Activated CD4-positive, alpha-beta T cell treated with anti-CD3 and anti-CD28 coated beads, Interleukin-2, Interleukin-4, amounts not matched to agents 100 ng/mL and 50 ng/mL, durations not matched to agents 16 hours and 8 hours (primary cell): Measurements from ENCODE around the gene SH3D19.
"Not testable (repeated sequence)": the region's sequence is repeated elsewhere in the genome, so short reads cannot be mapped to it uniquely, and the experiment has no call there.

Experiments used
- DNase-seq: peaks from one replicate; pipeline ENCODE4 v3.0.0-alpha.2; 2020; ENCODE audit warnings: low spot score

SH3D19 gene

GRCh38 chr4:151267822-151268535, 57.4 kb downstream of the SH3D19 start:
- DNase-seq: no peak

GRCh38 chr4:151267104-151267503, 58.3 kb downstream of the SH3D19 start:
- no peak for DNase-seq

DNA sequence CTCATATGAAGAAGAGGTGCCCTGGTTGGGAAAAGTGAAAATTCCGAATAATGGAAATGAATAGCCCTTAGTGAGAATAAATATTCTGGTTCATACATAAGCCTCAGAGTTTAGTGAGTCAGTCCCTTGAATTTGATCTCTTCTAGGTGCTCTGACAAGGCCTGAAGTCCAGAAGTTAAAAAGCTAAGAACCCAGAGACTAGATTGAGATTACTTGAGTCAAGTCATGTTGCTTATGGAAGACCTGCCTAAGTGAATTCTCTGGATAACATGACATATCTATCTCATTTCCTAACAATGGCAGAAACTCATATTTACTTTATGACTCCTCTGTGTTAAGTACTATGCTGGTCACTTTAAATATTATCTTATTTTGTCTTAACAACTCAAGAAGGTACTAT, 58.9 kb downstream of the SH3D19 start:
- no peak for DNase-seq

DNA sequence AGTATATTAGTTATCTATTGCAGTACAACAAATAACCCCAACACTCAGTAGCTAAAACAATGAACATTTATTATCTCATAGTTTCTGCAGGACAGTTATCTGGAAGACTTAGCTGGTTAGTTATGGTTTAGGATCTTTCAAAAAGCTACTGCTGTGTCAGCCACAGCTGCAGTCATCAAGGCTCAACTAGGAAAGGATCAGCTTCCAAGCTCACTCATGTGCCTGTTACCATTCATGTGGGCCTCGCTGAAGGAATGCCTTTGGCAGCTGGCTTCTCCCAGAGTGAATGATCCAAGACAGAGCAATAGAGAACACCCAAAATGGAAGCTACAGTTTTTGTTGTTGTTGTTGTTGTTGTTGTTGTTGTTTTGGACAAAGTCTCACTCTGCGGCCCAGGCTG, 62.0 kb downstream of the SH3D19 start:
- DNase-seq: no peak

DNA sequence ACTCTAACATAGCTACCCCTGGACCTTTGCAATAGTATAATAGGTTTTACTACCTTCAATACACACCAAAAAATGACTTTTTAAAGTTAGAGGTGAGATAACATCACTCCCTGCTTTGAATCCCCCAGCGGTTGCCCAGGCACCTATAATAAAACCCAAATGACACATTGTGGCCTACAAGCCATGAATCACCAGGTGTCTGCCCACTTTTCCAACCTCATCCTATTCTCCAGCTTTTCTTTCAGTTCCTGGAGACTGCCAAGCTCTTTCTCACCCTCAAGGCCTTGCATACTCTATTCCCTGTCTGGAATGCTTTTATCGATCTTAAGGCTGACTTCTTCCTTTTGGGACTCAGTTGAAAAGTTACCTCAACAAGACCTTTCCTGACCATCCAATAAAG, 64.9 kb downstream of the SH3D19 start:
- DNase-seq: no peak

GRCh38 chr4:151259752-151260151, 65.7 kb downstream of the SH3D19 start:
- no peak for DNase-seq

DNA sequence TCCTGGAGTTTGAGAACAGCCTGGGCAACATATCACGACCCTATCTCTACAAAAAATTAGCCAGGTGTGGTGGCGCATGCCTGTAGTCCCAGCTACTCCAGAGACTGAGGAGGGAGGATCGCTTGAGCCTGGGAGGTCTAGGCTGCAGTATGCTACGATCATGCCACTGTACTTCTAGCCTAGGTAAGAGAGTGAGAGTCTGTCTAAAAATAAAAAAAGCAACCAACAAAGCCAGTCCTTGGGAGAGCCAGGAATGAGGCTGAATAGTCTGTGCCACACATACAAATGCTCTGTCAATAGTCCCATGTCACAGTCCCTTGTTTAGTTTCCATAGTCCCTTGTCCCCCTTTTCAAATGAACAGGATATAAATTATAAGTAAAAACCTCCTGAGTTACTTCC, 67.7 kb downstream of the SH3D19 start:
- DNase-seq: no peak

DNA sequence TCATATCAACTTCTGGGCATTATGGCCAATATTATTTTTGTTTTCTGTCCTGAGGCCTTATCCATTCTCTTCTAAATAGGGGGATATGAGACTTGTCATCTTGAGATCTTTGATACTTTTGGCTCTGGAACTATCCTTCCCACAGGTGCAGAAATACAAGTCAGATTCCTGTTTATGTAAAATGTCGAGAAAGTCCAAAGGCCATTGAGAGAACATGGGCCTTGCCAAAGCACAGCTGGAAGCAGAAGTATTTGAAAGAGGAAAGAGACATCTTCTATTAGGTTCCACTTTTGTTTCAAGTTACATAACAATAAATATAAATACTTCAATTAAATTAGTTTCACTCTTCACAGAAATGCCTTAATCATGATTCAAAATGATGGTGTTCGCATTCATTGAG, 69.3 kb downstream of the SH3D19 start:
- DNase-seq: no peak

DNA sequence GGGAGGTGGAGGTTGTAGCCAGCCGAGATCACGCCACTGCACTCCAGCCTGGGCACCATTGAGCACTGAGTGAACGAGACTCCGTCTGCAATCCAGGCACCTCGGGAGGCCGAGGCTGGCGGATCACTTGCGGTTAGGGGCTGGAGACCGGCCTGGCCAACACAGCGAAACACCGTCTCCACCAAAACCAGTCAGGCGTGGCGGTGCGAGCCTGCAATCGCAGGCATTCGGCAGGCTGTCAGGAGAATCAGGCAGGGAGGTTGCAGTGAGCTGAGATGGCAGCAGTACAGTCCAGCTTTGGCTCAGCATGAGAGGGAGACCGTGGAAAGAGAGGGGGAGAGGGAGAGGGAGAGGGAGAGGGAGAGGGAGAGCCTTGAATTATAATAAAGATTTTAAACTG, 69.7 kb downstream of the SH3D19 start:
- DNase-seq: not testable (repeated sequence)

- not testable (repeated sequence) for DNase-seq
Measured at GRCh38 chr4:151255226-151255625, 70.2 kb downstream of the SH3D19 start.

DNA sequence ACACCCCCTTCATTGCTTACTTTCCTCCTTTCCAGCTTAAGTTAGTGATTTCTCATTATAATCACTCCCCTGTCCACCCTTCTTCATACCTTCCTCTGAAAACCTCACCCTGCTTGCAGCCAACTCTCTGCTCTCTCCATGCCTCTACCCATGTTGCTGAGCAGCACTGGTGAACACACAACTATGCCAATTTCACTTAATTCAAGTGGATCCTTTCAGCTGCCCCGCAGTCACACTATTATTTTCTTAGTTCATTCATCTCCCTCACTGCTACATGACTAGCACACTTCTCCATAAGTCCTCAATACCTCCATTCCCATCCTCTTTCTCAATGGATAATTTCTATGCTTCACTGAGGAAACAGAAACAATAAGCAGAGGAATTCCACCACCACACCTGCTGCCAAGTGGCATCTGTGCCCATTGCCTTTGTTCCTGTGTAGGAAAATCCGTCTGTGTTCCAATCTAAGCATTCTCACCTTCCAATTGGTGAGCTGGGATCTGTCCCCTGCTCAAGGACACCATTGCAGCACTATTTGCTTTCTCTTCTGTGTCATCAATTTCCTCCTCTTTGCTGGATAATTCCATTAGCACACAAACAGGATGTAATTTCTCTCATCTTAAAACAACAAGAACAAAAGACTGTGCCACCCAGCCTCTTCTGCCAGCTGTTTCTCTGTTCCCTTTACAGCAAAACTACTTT, 73.7 kb downstream of the SH3D19 start:
- DNase-seq: no peak

- DNase-seq: no peak
Measured at GRCh38 chr4:151250706-151251105, 74.7 kb downstream of the SH3D19 start.

DNA sequence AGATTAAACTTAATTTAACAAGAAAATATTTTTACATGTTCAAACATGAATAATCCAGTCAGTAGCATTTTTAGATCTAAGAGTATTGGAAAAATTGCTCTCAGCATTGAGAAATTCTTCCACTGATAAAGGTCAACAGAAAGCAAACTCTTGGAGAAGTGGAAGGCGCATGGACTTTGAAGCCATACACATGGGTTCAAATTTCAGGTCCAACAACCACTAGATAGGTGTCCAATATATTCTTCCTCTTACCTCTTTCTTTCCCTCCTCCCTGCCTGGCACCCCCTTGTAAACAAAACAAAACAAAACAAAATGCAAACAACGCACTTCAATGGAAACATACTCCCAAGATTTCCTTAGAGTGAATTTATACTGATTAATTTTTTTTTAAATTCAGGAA, 76.9 kb downstream of the SH3D19 start:
- no peak for DNase-seq

GRCh38 chr4:151247395-151247794, 78.0 kb downstream of the SH3D19 start:
- no peak for DNase-seq

DNA sequence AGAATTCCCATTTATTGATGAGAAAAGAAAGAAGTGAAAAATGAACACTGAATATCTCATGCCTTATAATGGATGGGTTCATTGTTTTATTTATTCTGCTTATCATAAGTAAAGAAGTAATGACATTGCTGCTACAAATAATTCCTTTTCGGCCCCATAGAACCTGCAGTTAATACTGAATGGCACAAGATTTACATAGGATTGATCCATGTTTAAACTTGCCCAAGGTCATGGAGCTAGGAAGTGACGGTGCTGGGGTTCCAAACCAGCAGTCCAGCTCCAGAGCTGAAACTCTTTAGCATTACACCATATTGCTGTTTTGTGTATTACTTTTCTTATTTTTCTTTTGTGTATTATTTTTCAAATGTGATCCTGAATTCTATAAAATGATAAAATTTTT, 78.7 kb downstream of the SH3D19 start:
- DNase-seq: no peak

DNA sequence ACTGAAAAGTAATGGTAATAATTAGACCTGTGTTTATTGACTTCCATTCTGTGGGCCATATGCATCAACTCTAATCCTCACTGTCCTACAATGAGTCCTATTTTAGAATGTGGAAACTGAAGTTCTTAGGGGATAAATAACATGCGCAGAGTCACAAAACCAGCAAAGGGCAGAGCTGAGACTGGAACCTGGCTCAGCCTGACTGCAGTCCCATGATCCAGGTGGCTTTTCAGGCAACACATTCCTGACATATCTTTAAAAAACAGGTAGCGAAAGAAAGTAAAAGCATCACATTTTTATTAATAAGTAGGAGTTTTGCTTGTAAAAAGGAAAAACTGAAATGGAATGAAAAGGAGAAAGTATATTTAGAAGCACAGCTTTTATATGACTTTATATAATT, 83.1 kb downstream of the SH3D19 start:
- DNase-seq: no peak

- no peak for DNase-seq
Measured at GRCh38 chr4:151239608-151240007, 85.8 kb downstream of the SH3D19 start.

- no peak for DNase-seq
Measured at GRCh38 chr4:151238477-151238876, 86.9 kb downstream of the SH3D19 start.

DNA sequence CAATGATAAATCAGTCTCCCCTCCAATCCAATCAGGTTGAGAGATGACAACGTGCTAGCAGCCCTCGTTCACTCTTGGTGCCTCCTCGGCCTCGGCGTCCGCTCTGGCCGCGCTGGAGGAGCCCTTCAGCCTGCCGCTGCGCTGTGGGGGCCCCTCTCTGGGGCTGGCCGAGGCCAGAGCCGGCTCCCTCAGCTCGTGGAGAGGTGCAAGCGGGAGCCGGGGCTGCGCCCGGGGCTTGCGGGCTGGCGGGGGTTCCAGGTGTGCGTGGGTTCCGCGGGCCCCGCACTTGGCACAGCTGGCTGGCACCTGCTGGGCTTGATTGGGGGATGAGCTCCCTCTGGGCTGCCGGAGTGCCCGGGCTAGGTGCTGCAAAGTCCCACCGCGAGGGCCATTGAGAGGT, 89.4 kb downstream of the SH3D19 start:
- DNase-seq: no peak

GRCh38 chr4:151235373-151235772, 90.0 kb downstream of the SH3D19 start:
- not testable (repeated sequence) for DNase-seq

GRCh38 chr4:151233600-151233999, 91.8 kb downstream of the SH3D19 start:
- no peak for DNase-seq

- no peak for DNase-seq
Measured at GRCh38 chr4:151231915-151232595, 93.3 kb downstream of the SH3D19 start.
